Subcutaneous adipose tissue (tissue), 4 donors: ENCODE measurements around the gene ACACB. TPM values are rescaled to one million over a fixed set of nuclear protein-coding genes. Genes with fewer than 3 reads are reported as not detected.

Experiments used
- CTCF ChIP-seq: fragments of 450-650 bp; IDR thresholded peaks from one replicate; pipeline ENCODE4 v1.5.1; 2016; ENCODE audit warnings: low read depth, mild to moderate bottlenecking, control low read depth, antibody characterized with exemption, moderate library complexity
- total RNA-seq, 4 donors: library from RNA; depleted of rRNA; stranded (reverse); fragments of >200 nt; gene quantifications; one replicate each; pipeline ENCODE4 v1.1.0, GENCODE V29; 2016

Gene ACACB
- total RNA-seq: 1,000 to 10,000 TPM in 2 of 4 donors, 100 to 1,000 TPM in 2; 798 to 3,288 (median 1,277) TPM

- no peak for TF ChIP-seq CTCF
These were observed at the start of gene ACACB for GRCh38 chr12:109115758-109116610. Gene ACACB (plus strand): TSS chr12:109116587. CDS start chr12:109139406, 22,819 bp downstream.

- no peak for TF ChIP-seq CTCF
These were observed 46.8 kb upstream of the ACACB start for GRCh38 chr12:109069307-109070271.

DNA sequence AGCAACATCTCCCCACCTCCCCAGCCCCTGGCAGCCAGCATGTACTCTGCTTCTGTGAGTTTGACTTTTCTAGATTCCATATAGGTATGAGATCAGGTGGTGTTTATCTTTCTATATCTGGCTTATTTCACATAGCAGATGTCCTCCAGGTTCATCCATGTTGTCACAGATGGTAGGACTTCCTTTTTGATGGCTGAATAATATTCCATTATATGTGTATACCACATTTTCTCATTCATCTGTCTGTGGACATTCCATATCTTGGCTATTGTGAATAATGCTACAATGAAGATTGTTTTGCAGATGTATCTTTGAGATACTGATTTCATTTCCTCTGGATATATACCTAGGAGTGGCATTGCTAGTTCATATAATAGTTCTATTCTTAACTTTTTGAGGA lies 41.5 kb upstream of the ACACB start:
- no peak for TF ChIP-seq CTCF

GRCh38 chr12:109082751-109083150 lies 33.6 kb upstream of the ACACB start:
- no peak for TF ChIP-seq CTCF

GRCh38 chr12:109084425-109084824 lies 32.0 kb upstream of the ACACB start:
- no peak for TF ChIP-seq CTCF

GRCh38 chr12:109085590-109085989 lies 30.8 kb upstream of the ACACB start:
- TF ChIP-seq CTCF: no peak

DNA sequence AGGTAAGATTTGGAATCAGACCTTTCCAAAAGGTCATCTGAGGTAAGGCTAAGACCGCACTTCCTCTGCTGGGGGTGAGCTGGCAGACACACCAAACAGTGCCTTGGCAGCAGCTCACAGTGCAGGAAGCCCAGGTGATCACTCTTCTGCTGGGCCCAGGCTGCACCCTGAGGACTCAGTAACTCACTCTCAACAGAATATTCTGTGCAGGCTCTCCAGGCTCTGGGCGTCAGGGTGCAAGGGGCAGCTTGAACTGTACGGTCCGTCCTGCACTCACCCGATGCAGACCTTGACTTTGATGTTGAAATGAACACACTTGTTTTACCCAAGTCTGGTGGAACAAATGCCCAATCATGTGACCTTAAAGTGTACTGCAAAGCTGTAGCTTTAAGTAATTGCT lies 29.1 kb upstream of the ACACB start:
- TF ChIP-seq CTCF: no peak
